Stimulated activated CD8-positive, alpha-beta memory T cell treated with anti-CD3 and anti-CD28 coated beads, Interleukin-7, amount 100 ng/mL, for 24 hours (primary cell): ENCODE results near the gene BRSK2.

Source experiments
- DNase-seq: peaks from one replicate; pipeline ENCODE4 v3.0.0-alpha.2; 2020; ENCODE audit warnings: low read depth

BRSK2 gene

GRCh38 chr11:1397146-1397861, 7.6 kb downstream of the BRSK2 start:
- DNase-seq: no peak

GRCh38 chr11:1397862-1398527, 8.3 kb downstream of the BRSK2 start:
- no peak for DNase-seq

- DNase-seq: no peak
Observed at GRCh38 chr11:1398528-1399235, 8.9 kb downstream of the BRSK2 start.

- no peak for DNase-seq
Observed at GRCh38 chr11:1399386-1400316, 9.9 kb downstream of the BRSK2 start.

GRCh38 chr11:1400317-1401170, 10.8 kb downstream of the BRSK2 start:
- no peak for DNase-seq

- no peak for DNase-seq
Observed at GRCh38 chr11:1401171-1401445, 11.4 kb downstream of the BRSK2 start.

GRCh38 chr11:1401656-1402221, 12.0 kb downstream of the BRSK2 start:
- DNase-seq: no peak

- no peak for DNase-seq
Observed at GRCh38 chr11:1402355-1403077, 12.8 kb downstream of the BRSK2 start.

GRCh38 chr11:1403078-1403620, 13.4 kb downstream of the BRSK2 start:
- no peak for DNase-seq

- DNase-seq: no peak
Observed at GRCh38 chr11:1403721-1404460, 14.2 kb downstream of the BRSK2 start.

- DNase-seq: no peak
Observed at GRCh38 chr11:1404461-1405185, 14.9 kb downstream of the BRSK2 start.

- no peak for DNase-seq
Observed at GRCh38 chr11:1405186-1406020, 15.7 kb downstream of the BRSK2 start.

- DNase-seq: no peak
Observed at GRCh38 chr11:1406571-1407485, 17.1 kb downstream of the BRSK2 start.

- no peak for DNase-seq
Observed at GRCh38 chr11:1407668-1408067, 17.9 kb downstream of the BRSK2 start.

- DNase-seq: no peak
Observed at GRCh38 chr11:1408346-1408745, 18.6 kb downstream of the BRSK2 start.

GRCh38 chr11:1409108-1409851, 19.5 kb downstream of the BRSK2 start:
- no peak for DNase-seq
